ENCODE measurements around the gene S100A4.

GRCh38 chr1:153578936-153579335, 33.3 kb upstream of the S100A4 start:
- TF ChIP-seq CTCF (IDR thresholded peaks at IDR 0.05) (no peak), POLR2A (IDR thresholded peaks at IDR 0.05) (no peak)

Measured in testis (tissue), 2 donors.